HG02571 (cell line): ENCODE measurements around the gene POLR2F.
"Not testable (repeated sequence)": the region's sequence is repeated elsewhere in the genome, so short reads cannot be mapped to it uniquely, and the experiment has no call there.

Experiments
- ATAC-seq: cut with Tn5 transposase; IDR thresholded peaks from one replicate; pipeline ENCODE4 v1.9.1; 2021; ENCODE audit warnings: mild to moderate bottlenecking, moderate library complexity; ENCODE audit not compliant: unreplicated experiment

POLR2F gene

GRCh38 chr22:37952629-37953028, 870 bp upstream of the POLR2F start:
- not testable (repeated sequence) for ATAC-seq

GRCh38 chr22:37953062-37953436, 450 bp upstream of the POLR2F start:
- peak; percentile 36 for ATAC-seq

GRCh38 chr22:37954686-37955085, 1.2 kb downstream of the POLR2F start:
- ATAC-seq = no peak

- not testable (repeated sequence) for ATAC-seq
Observed at GRCh38 chr22:37955825-37956397, 2.4 kb downstream of the POLR2F start.

- ATAC-seq = no peak
Observed at GRCh38 chr22:37957232-37957631, 3.7 kb downstream of the POLR2F start.

- no peak for ATAC-seq
Observed at GRCh38 chr22:37959231-37959825, 5.8 kb downstream of the POLR2F start.

GRCh38 chr22:37961062-37961461, 7.6 kb downstream of the POLR2F start:
- no peak for ATAC-seq

- ATAC-seq = no peak
Observed at GRCh38 chr22:37965940-37966664, 12.6 kb downstream of the POLR2F start.

- no peak for ATAC-seq
Observed at GRCh38 chr22:37967147-37967546, 13.6 kb downstream of the POLR2F start.

GRCh38 chr22:37967637-37968451, 14.3 kb downstream of the POLR2F start:
- ATAC-seq = no peak

- ATAC-seq = no peak
Observed at GRCh38 chr22:37968452-37969251, 15.2 kb downstream of the POLR2F start.

- ATAC-seq = no peak
Observed at GRCh38 chr22:37970864-37971263, 17.4 kb downstream of the POLR2F start.

- ATAC-seq = no peak
Observed at GRCh38 chr22:37971475-37972434, 18.3 kb downstream of the POLR2F start.

- no peak for ATAC-seq
Observed at GRCh38 chr22:37972527-37972926, 19.0 kb downstream of the POLR2F start.

- ATAC-seq = no peak
Observed at GRCh38 chr22:37973271-37974170, 20.0 kb downstream of the POLR2F start.

GRCh38 chr22:37975153-37975552, 21.7 kb downstream of the POLR2F start:
- no peak for ATAC-seq

- ATAC-seq = not testable (repeated sequence)
Observed at GRCh38 chr22:37976022-37976421, 22.5 kb downstream of the POLR2F start.

GRCh38 chr22:37976547-37976946, 23.0 kb downstream of the POLR2F start:
- no peak for ATAC-seq
